DND-41 (cell line): ENCODE data around the gene KITLG.

Experiments
- ATAC-seq: fragments of 200-7000 bp; cut with Tn5 transposase; 3 replicates; pipeline ENCODE4 v1.9.1; 2021; ENCODE audit warnings: low read depth; ENCODE audit not compliant: insufficient read depth
- DNase-seq: peaks from one replicate; pipeline ENCODE4 v3.0.0-alpha.2; 2020
- H2AFZ ChIP-seq: 2 replicates; pipeline ENCODE4 v1.6.0; 2012; ENCODE audit warnings: low read depth, low read length
- H3K27ac ChIP-seq: 2 replicates; pipeline ENCODE4 v1.5.1; 2012; ENCODE audit warnings: low read length, inconsistent platforms
- H3K27me3 ChIP-seq: fragments of 200-600 bp; sonication (generic); 2 replicates; pipeline ENCODE4 v1.6.0; 2012; ENCODE audit warnings: low read length, mild to moderate bottlenecking, inconsistent platforms; ENCODE audit not compliant: insufficient read depth, poor library complexity
- H3K36me3 ChIP-seq: 2 replicates; pipeline ENCODE4 v1.5.1; 2012; ENCODE audit warnings: low read length, inconsistent platforms; ENCODE audit not compliant: insufficient read depth
- H3K4me1 ChIP-seq: 2 replicates; pipeline ENCODE4 v1.5.1; 2012; ENCODE audit warnings: mild to moderate bottlenecking, low read length; ENCODE audit not compliant: insufficient read depth
- H3K4me2 ChIP-seq: 2 replicates; pipeline ENCODE4 v1.6.0; 2012; ENCODE audit warnings: mild to moderate bottlenecking, moderate library complexity, low read length, inconsistent platforms; ENCODE audit not compliant: insufficient read depth
- H3K4me3 ChIP-seq, 2 experiments: fragments of 200-600 bp in 1 of 2; shearing (Covaris generic) in 1 of 2; 2 replicates each; pipeline ENCODE4 v1.5.1; 2012 to 2016; ENCODE audit warnings: inconsistent platforms in 2 of 2, low read length in 2 of 2, mild to moderate bottlenecking in 2 of 2, low read depth in 1 of 2, moderate library complexity in 1 of 2
- H3K79me2 ChIP-seq: 2 replicates; pipeline ENCODE4 v1.6.0; 2012; ENCODE audit warnings: low read length, inconsistent platforms; ENCODE audit not compliant: insufficient read depth
- H3K9ac ChIP-seq: 2 replicates; pipeline ENCODE4 v1.6.0; 2012; ENCODE audit warnings: low read depth, mild to moderate bottlenecking, inconsistent platforms, low read length, moderate library complexity
- H3K9me3 ChIP-seq: 2 replicates; pipeline ENCODE4 v1.5.1; 2012; ENCODE audit warnings: low read length, moderate library complexity, mild to moderate bottlenecking, inconsistent platforms; ENCODE audit not compliant: insufficient read depth, severe bottlenecking
- H4K20me1 ChIP-seq: 2 replicates; pipeline ENCODE4 v1.6.0; 2012; ENCODE audit warnings: low read length; ENCODE audit not compliant: insufficient read depth
- CTCF ChIP-seq: IDR thresholded peaks from 2 replicates; pipeline ENCODE4 v1.5.1; 2012; ENCODE audit warnings: borderline replicate concordance, low read length, moderate library complexity, mild to moderate bottlenecking; ENCODE audit not compliant: poor library complexity, severe bottlenecking; ENCODE audit errors: extremely low read depth
- EZH2 ChIP-seq: IDR thresholded peaks from 3 replicates; pipeline ENCODE4 v1.6.1; 2012; ENCODE audit warnings: borderline replicate concordance, low read depth, mild to moderate bottlenecking, moderate library complexity, low read length, inconsistent platforms; ENCODE audit not compliant: severe bottlenecking

The KITLG gene

GRCh38 chr12:88505696-88506095 lies 74.6 kb downstream of the KITLG start:
- Histone ChIP-seq H3K4me2 (no peak overlapping the region), H4K20me1 (no peaks in the 10 kb centered on the region), H3K79me2 (no peaks in the 10 kb centered on the region), H3K9ac (no peak overlapping the region), H3K4me1 (no peaks in the 10 kb centered on the region), H3K27me3 (peaks cover 3% of the 10 kb centered on the region), H2AFZ (no peak overlapping the region), H3K9me3 (no peaks in the 10 kb centered on the region), H3K4me3 (no peak overlapping the region), H3K36me3 (no peaks in the 10 kb centered on the region), H3K27ac (no peak overlapping the region)
- no peak for TF ChIP-seq CTCF
- TF ChIP-seq EZH2, result no peak
- DNase-seq, result no peak
- no peak for ATAC-seq

GRCh38 chr12:88503281-88503703 lies 77.0 kb downstream of the KITLG start:
- TF ChIP-seq CTCF, result no peak
- no peak for TF ChIP-seq EZH2
- H3K79me2 ChIP-seq, result no peaks in the 10 kb centered on the region
- H2AFZ ChIP-seq, result no peak overlapping the region
- H3K9me3 ChIP-seq, result no peaks in the 10 kb centered on the region
- H3K27me3 ChIP-seq, result peaks cover 3% of the 10 kb centered on the region
- no peaks in the 10 kb centered on the region for H3K36me3 ChIP-seq
- no peak overlapping the region for H3K4me2 ChIP-seq
- H3K27ac ChIP-seq, result no peak overlapping the region
- H3K4me3 ChIP-seq, result no peak overlapping the region
- no peaks in the 10 kb centered on the region for H3K4me1 ChIP-seq
- no peak for ATAC-seq
- no peaks in the 10 kb centered on the region for H4K20me1 ChIP-seq
- H3K9ac ChIP-seq, result no peak overlapping the region
- no peak for DNase-seq

GRCh38 chr12:88501972-88502938 lies 78.0 kb downstream of the KITLG start:
- no peak for DNase-seq
- Histone ChIP-seq H3K4me1 (no peaks in the 10 kb centered on the region), H3K4me3 (no peak overlapping the region), H3K27me3 (peaks cover 3% of the 10 kb centered on the region), H3K36me3 (no peaks in the 10 kb centered on the region), H3K9me3 (no peaks in the 10 kb centered on the region), H3K79me2 (no peaks in the 10 kb centered on the region), H3K9ac (no peak overlapping the region), H3K27ac (no peak overlapping the region), H2AFZ (no peak overlapping the region), H3K4me2 (no peak overlapping the region), H4K20me1 (no peaks in the 10 kb centered on the region)
- TF ChIP-seq CTCF, result no peak
- no peak for TF ChIP-seq EZH2
- ATAC-seq, result no peak
